ENCODE data around the gene ARHGAP31.

- TF ChIP-seq CTCF (IDR thresholded peaks at IDR 0.05), result no peak
- no peak for TF ChIP-seq POLR2A (IDR thresholded peaks at IDR 0.05)
- no peak for TF ChIP-seq EP300 (IDR thresholded peaks at IDR 0.05)
These were observed 107.6 kb downstream of the ARHGAP31 start for GRCh38 chr3:119401503-119402440.

Data from stomach (tissue), 4 donors.